CD14-positive monocyte (primary cell): ENCODE data around the gene KRT38. TPM values are rescaled to one million over a fixed set of nuclear protein-coding genes. Genes with fewer than 3 reads are reported as not detected.

ENCODE experiments used
- DNase-seq, 3 donors: peaks; one replicate each; pipeline ENCODE4 v3.0.0-alpha.2; 2011 to 2022
- H2AFZ ChIP-seq: 2 replicates; pipeline ENCODE4 v1.6.0; 2012; ENCODE audit warnings: mild to moderate bottlenecking, low read depth, low read length, inconsistent platforms; ENCODE audit not compliant: insufficient read depth, poor library complexity, severe bottlenecking
- H3K27ac ChIP-seq, 2 donors: 1 replicate in 1 of 2; 2 replicates in 1 of 2; pipeline ENCODE4 v1.5.1; 2012 to 2013; ENCODE audit warnings: low read length in 2 of 2, control low read depth in 1 of 2, inconsistent platforms in 1 of 2, low read depth in 1 of 2, mild to moderate bottlenecking in 1 of 2
- H3K27me3 ChIP-seq, 2 donors: one replicate each; pipeline versions ENCODE4 v1.6.0 to v1.6.1; 2011 to 2013; ENCODE audit warnings: low read length in 2 of 2; ENCODE audit not compliant: control insufficient read depth in 2 of 2, insufficient read depth in 2 of 2
- H3K36me3 ChIP-seq, 2 donors: replicated peaks in 1 of 2; 1 replicate in 1 of 2; 2 replicates in 1 of 2; pipeline versions ENCODE4 v1.5.1 to v1.6.1; 2012 to 2013; ENCODE audit warnings: low read length in 2 of 2, control low read depth in 1 of 2, inconsistent platforms in 1 of 2, mild to moderate bottlenecking in 1 of 2; ENCODE audit not compliant: insufficient read depth in 2 of 2, control insufficient read depth in 1 of 2
- H3K4me1 ChIP-seq, 2 donors: 1 replicate in 1 of 2; 2 replicates in 1 of 2; pipeline versions ENCODE4 v1.5.1 to v1.6.1; 2012 to 2013; ENCODE audit warnings: low read length in 2 of 2, control low read depth in 1 of 2, inconsistent platforms in 1 of 2, mild to moderate bottlenecking in 1 of 2, moderate library complexity in 1 of 2; ENCODE audit not compliant: insufficient read depth in 2 of 2, control insufficient read depth in 1 of 2
- H3K4me2 ChIP-seq: replicated peaks from 2 replicates; pipeline ENCODE3; 2012; ENCODE audit warnings: low read length, moderate library complexity, mild to moderate bottlenecking; ENCODE audit not compliant: poor library complexity, severe bottlenecking; ENCODE audit errors: extremely low read depth
- H3K4me3 ChIP-seq, 3 experiments: fragments of 200-600 bp in 1 of 3; sonication (generic) in 1 of 3; replicated peaks in 1 of 3; 1 replicate in 2 of 3; 2 replicates in 1 of 3; pipeline ENCODE4 v1.5.1; 2011 to 2013; ENCODE audit warnings: low read length in 3 of 3, mild to moderate bottlenecking in 3 of 3, control low read depth in 2 of 3, low read depth in 2 of 3, inconsistent platforms in 1 of 3, moderate library complexity in 1 of 3
- H3K79me2 ChIP-seq: 2 replicates; pipeline ENCODE4 v1.6.0; 2012; ENCODE audit warnings: mild to moderate bottlenecking, control low read depth, inconsistent platforms, low read length, moderate library complexity; ENCODE audit not compliant: insufficient read depth
- H3K9ac ChIP-seq: 2 replicates; pipeline ENCODE4 v1.6.0; 2017; ENCODE audit warnings: low read length, mild to moderate bottlenecking; ENCODE audit not compliant: insufficient read depth, poor library complexity, severe bottlenecking
- H3K9me3 ChIP-seq, 2 donors: replicated peaks in 1 of 2; 1 replicate in 1 of 2; 2 replicates in 1 of 2; pipeline versions ENCODE4 v1.5.1 to v1.6.1; 2012 to 2013; ENCODE audit warnings: low read length in 2 of 2, control low read depth in 1 of 2; ENCODE audit not compliant: control insufficient read depth in 1 of 2, insufficient read depth in 1 of 2
- H4K20me1 ChIP-seq: 2 replicates; pipeline ENCODE4 v1.6.0; 2012; ENCODE audit warnings: mild to moderate bottlenecking, low read length, control low read depth, moderate library complexity; ENCODE audit not compliant: insufficient read depth
- H3K27ac Mint-ChIP-seq, 7 donors: one replicate each; pipeline ENCODE4 v1.8.0; 2020; ENCODE audit warnings: mild to moderate bottlenecking in 7 of 7, mixed read lengths in 7 of 7, moderate library complexity in 6 of 7, inconsistent platforms in 2 of 7
- H3K27me3 Mint-ChIP-seq, 3 donors: one replicate each; pipeline ENCODE4 v1.8.0; 2021 to 2022; ENCODE audit warnings: low read depth in 3 of 3, mild to moderate bottlenecking in 3 of 3, mixed read lengths in 3 of 3, moderate library complexity in 3 of 3, inconsistent platforms in 1 of 3
- H3K36me3 Mint-ChIP-seq, 2 donors: one replicate each; pipeline ENCODE4 v1.8.0; 2020; ENCODE audit warnings: mixed read lengths in 2 of 2, inconsistent platforms in 1 of 2, mild to moderate bottlenecking in 1 of 2
- H3K4me1 Mint-ChIP-seq: one replicate; pipeline ENCODE4 v1.8.0; 2020; ENCODE audit warnings: mild to moderate bottlenecking, mixed read lengths
- H3K4me3 Mint-ChIP-seq, 2 donors: one replicate each; pipeline ENCODE4 v1.8.0; 2020; ENCODE audit warnings: mild to moderate bottlenecking in 2 of 2, mixed read lengths in 2 of 2, moderate library complexity in 1 of 2
- H3K9me3 Mint-ChIP-seq, 7 donors: one replicate each; pipeline ENCODE4 v1.8.0; 2020 to 2022; ENCODE audit warnings: mixed read lengths in 7 of 7, mild to moderate bottlenecking in 6 of 7, moderate library complexity in 6 of 7, inconsistent platforms in 2 of 7
- CTCF ChIP-seq: fragments of 200-600 bp; IDR thresholded peaks from one replicate; pipeline ENCODE4 v1.8.0; 2022; ENCODE audit warnings: antibody characterized with exemption, mild to moderate bottlenecking
- WGBS: methylation state at CpG from one replicate; pipeline ENCODE4 v1.1.5; 2013; ENCODE audit warnings: missing lambda C conversion rate; ENCODE audit not compliant: insufficient coverage; 5-methylcytosine and 5-hydroxymethylcytosine counted together
- intact Hi-C, 2 donors: fragments of 100-400 bp; cut with micrococcal nuclease; formaldehyde crosslinking; loops; one replicate each; pipeline versions ENCODE4 v1.15.0 to v1.15.1; 2023
- polyA plus RNA-seq, 3 donors: library from polyadenylated mRNA; depleted of rRNA in 1 of 3; unstranded in 2 of 3; stranded (reverse) in 1 of 3; fragments of 300-500 nt in 2 of 3; fragments of >200 nt in 1 of 3; fragmentation: Illumina TruSeq in 2 of 3; gene quantifications; 1 replicate in 2 of 3; 2 replicates in 1 of 3; pipeline ENCODE4 v1.2.3, GENCODE V29; 2012 to 2021

The KRT38 gene
- polyA plus RNA-seq, 3 donors: not detected

GRCh38 chr17:41464173-41464572, 23.4 kb upstream of the KRT38 start:
- H3K36me3 ChIP-seq: no peaks in the 10 kb centered on the region
- H3K4me3 ChIP-seq: no peak overlapping the region
- TF ChIP-seq CTCF: no peak
- no peak overlapping the region for H3K4me3 Mint-ChIP-seq
- no peak overlapping the region for H3K27ac ChIP-seq
- DNase-seq: no peak
- no peaks in the 10 kb centered on the region for H4K20me1 ChIP-seq
- intact Hi-C loops: no loop called here
- no peak overlapping the region for H3K9ac ChIP-seq
- H3K27me3 ChIP-seq: peaks cover 0 to 3% of the 10 kb centered on the region in 2 donors
- H3K9me3 ChIP-seq: no peaks in the 10 kb centered on the region
- H2AFZ ChIP-seq: no peak overlapping the region
- no peak overlapping the region for H3K27ac Mint-ChIP-seq
- H3K4me1 ChIP-seq: no peaks in the 10 kb centered on the region
- H3K9me3 Mint-ChIP-seq: peaks cover 0 to 5% (median 0%) of the 10 kb centered on the region in 7 donors
- 95% methylated on average over 11 of the region's 11 CpGs for WGBS
- peaks cover 6 to 14% (median 12%) of the 10 kb centered on the region in 3 donors for H3K27me3 Mint-ChIP-seq
- no peaks in the 10 kb centered on the region for H3K36me3 Mint-ChIP-seq
- H3K79me2 ChIP-seq: no peaks in the 10 kb centered on the region
- H3K4me1 Mint-ChIP-seq: no peaks in the 10 kb centered on the region
- no peak overlapping the region for H3K4me2 ChIP-seq

- H3K4me3 Mint-ChIP-seq: no peak overlapping the region
- H4K20me1 ChIP-seq: no peaks in the 10 kb centered on the region
- H3K9ac ChIP-seq: no peak overlapping the region
- peaks cover 0 to 5% (median 0%) of the 10 kb centered on the region in 7 donors for H3K9me3 Mint-ChIP-seq
- H3K36me3 ChIP-seq: no peaks in the 10 kb centered on the region
- no peaks in the 10 kb centered on the region for H3K36me3 Mint-ChIP-seq
- H3K4me2 ChIP-seq: no peak overlapping the region
- no peaks in the 10 kb centered on the region for H3K4me1 Mint-ChIP-seq
- no peaks in the 10 kb centered on the region for H3K9me3 ChIP-seq
- peaks cover 0 to 2% of the 10 kb centered on the region in 2 donors for H3K27me3 ChIP-seq
- intact Hi-C loops: no loop called here
- no peak overlapping the region for H3K27ac Mint-ChIP-seq
- 100% methylated on average over 6 of the region's 8 CpGs for WGBS
- no peak for TF ChIP-seq CTCF
- H2AFZ ChIP-seq: no peak overlapping the region
- no peak for DNase-seq
- H3K4me1 ChIP-seq: no peaks in the 10 kb centered on the region
- peaks cover 6 to 13% (median 10%) of the 10 kb centered on the region in 3 donors for H3K27me3 Mint-ChIP-seq
- H3K4me3 ChIP-seq: no peak overlapping the region
- no peak overlapping the region for H3K27ac ChIP-seq
- H3K79me2 ChIP-seq: no peaks in the 10 kb centered on the region
These were observed 23.0 kb upstream of the KRT38 start for GRCh38 chr17:41463746-41464145.
